RCC 7860 (cell line): ENCODE results near the gene GLA.

ENCODE experiments used
- DNase-seq: peaks from one replicate; pipeline ENCODE4 v3.0.0-alpha.2; 2015; ENCODE audit warnings: low spot score
- FAIRE-seq: peaks from 2 replicates; lab custom pipeline; 2012; peaks lifted over from hg19 to GRCh38; lab: Jason Lieb, UNC

Gene GLA

DNA sequence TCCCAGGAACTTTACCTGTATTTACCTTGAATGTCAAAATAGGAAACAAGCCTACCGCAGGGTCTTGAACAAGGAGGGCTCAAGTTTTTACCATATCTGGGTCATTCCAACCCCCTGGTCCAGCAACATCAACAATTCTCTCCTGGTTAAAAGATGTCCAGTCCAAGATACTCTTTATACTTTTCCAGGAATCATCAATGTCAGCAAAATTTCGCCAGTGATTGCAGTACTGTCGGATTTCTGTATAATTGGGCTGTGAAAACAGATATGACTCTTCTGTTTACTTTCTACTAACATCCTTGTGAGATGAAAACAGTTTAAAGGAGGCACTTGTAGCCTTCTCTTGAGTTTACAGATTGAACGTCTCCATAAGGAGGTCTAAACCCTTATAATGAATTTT lies 9.0 kb downstream of the GLA start:
- FAIRE-seq (no peak), DNase-seq (no peak)

DNA sequence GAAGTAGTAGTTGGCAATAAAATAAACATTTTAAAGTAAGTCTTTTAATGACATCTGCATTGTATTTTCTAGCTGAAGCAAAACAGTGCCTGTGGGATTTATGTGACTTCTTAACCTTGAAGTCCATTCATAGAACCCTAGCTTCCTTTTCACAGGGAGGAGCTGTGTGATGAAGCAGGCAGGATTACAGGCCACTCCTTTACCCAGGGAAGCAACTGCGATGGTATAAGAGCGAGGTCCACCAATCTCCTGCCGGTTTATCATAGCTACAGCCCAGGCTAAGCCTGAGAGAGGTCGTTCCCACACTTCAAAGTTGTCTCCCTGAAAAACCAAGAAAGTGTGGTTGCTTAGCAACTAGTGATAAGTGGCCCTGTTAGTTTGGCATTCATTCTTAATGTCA lies 9.9 kb downstream of the GLA start:
- FAIRE-seq (no peak), DNase-seq (no peak)

DNA sequence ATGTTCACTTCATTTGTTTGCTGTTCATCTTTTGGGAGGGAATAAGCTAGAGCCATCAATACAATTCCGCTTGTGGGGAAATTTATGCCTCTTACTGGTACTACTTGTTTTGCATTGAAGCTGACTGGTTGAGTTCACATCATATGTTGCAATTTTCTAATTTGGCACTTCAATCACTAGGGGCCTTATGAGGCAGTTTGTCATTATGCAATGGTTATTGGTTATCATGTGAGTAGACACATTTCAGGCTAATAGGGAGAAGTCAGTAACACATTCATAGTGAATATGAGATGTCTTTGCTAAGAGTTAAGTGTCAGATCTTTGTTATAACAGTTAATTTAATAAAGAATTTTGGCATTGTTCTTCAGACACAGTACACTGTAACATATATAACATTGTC lies 11.9 kb downstream of the GLA start:
- DNase-seq (no peak), FAIRE-seq (no peak)

DNA sequence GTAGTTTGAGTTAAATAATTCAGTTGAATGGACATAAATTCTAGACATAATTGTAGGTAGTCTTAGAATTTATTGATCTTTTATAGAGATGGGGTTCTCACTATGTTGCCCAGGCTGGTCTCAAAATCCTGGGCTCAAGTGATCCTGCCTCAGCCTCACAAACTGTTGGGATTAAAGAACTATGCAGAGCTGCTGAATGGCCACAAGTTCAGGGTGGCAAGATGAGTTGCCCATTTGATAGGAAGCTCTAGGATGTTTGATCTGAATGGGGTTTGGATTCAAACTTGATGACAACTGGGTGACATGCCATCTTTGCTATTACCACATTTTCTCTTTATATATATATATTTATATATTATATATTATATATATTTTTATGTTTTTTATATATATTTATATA lies 13.4 kb downstream of the GLA start:
- no peak for DNase-seq
- no peak for FAIRE-seq

DNA sequence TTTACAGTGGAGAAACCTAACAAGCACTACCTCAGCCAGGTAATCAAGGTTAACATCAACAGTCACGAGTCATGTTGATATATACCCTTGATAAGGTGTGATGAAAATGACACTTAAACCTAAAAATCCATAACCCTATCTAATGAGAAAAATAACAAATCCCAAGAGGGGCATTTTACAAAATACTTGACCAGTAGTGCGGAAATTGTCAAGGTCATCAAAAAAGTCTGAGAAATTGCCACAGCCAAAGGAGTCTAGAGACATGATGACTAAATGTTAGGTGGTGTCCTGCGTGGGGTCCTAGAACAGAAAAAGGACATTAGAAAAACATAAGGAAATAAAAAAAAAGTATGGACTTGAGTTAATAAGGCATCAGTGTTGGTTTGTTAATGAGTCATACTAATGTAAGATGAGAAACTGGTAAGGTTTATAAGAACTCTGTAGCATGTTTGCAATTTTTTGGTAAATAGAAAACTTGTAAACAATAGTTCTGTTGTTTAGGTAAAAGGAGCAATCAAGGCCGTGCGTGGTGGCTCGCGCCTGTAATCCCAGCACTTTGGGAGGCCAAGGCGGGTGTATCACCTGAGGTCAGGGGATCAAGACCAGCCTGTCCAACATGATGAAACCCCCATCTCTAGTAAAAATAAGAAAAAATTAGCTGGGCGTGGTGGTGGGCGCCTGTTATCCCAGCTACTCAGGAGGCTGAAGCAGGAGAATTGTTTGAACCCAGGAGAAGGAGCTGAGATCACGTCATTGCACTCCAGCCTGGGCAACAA lies 14.0 kb downstream of the GLA start:
- FAIRE-seq: no peak
- DNase-seq: peak; percentile 6

DNA sequence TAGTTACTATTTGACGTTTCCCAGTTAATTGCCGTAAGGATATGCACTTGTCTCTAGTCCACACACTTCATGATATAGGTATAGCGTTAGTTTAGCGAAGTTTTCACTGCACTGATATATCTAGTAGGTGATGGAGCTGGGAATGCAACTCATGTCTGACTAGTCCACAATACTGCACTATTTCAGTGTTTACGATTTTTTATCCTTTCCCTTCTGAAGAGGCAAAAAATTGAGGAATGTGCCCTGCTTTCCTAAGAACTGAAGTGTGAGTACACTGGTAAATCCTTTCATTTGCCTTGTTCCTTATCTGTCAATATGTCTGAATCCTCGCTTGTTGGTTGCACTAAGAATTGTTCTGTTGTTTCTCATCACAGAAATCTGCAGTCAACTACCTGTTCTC lies 15.9 kb downstream of the GLA start:
- no peak for FAIRE-seq
- DNase-seq: no peak

DNA sequence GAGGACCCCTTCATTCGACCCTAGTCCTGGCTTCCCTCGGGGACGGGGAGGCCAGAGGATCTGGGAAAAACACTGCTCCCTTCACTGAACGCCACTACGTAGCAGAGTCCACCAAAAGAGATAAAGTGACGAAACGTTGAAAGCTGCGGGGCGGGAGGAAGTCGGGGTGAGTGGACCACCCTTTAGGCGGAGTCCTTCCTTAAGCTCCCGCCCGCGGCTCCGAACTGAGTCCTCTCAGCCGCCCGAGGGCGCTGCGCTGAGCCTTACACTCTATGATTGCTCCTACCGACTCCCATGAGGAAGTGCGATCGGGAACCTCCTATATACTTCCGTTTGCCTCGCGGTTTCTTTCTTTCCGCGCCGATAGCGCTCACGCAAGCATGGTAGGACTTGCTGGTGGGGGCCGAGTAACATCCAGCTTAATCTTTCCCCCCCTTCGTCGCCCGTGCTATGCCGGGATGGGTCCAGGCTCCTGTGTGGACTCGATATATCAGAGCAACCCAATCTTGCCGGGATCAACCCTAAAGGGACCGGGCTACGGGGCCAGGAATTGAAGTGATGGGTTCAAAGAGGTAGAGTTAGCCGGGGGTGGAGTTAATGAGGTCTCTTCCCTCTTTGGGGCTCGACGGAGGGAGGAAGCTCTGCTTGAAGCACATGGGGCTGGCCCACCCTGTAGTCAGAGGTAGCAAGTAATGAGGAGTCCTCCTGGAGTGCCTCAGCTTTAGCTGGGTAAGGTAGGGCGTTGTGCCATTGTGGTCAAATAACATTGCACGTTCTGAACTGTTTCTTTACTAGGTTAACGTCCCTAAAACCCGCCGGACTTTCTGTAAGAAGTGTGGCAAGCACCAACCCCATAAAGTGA lies 16.8 kb downstream of the GLA start, which contains the start of gene RPL36A:
Gene RPL36A, plus strand, starts transcription at position 348 of the 862 bp plus-strand sequence. Its CDS starts 33 bp downstream, at position 381.
- FAIRE-seq (peak; percentile 42), DNase-seq (peak; percentile 81)

DNA sequence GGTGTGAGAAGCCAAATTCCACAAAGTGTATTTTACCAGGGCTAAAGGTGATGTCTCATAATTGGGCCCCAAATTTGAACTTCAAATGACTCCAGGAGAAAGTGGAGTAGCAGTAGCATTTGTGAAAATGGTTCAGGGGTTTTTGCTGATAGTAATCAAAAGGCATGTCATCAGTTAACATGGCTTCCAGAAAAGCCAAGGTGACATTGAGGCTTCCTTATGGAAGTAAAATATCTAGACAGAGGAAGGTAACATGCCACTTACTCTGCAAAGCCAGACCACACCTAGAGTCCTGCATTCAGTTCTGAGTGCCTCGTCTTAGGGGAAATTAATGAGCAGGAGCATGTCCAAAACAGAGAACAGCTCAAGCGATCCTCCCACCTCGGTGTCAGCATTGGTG lies 19.1 kb downstream of the GLA start:
- no peak for FAIRE-seq
- no peak for DNase-seq

DNA sequence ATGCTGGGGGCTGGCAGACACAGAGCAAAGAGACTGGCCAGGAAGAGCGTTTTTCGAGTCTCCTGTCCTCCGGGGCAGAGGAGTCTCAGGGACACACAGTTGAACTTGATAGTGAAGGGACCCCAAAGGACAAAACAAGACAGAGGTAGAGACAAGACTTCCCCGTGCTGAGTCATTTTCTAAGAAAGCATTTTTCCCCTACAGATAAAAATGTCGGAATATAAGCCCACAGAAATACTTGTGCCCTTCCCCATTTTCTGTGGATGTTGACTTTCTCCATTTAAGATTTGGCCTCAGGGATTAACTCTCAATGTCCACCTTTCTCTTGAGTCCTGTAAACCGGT lies 21.2 kb downstream of the GLA start:
- FAIRE-seq (no peak), DNase-seq (no peak)

DNA sequence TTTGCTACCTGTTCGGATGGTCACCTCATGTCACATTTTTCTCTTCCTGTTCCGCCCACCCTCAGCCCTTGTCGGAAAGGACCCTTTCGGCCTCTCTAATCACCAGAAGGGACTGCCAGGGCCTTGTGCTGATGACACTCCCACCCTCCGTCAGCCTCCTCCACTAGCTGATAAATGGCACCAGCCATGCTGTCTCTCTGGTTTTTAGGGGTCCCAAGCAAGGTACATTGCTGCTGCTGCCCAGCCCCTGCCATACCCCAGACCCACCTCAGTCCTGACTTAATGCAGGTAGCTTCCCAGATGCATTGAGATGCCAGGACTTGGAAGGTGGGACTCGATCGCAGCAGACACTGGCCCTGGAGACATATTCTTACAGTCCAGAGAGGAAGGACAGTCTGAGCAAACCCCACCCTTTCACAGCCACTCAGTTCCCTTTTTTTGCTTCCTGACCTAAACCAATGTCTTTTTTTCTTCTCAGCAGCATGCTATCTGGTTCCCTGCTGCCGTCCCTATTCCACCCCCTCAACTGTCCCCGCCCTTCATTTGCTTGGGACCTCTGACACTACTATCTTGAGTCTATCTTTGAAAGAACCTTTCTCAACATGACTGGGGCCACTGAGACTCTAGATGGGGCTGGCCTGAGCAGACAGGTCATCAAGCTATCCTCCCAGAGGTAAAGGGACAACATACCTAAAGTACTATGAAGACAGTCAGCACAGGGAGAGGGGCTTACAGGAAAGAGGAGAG lies 21.8 kb downstream of the GLA start, which contains the start of gene BTK:
Gene BTK, minus strand, starts transcription at position 397 of the 747 bp plus-strand sequence. CDS start 10,907 bp downstream, outside the sequence.
- no peak for DNase-seq
- no peak for FAIRE-seq

DNA sequence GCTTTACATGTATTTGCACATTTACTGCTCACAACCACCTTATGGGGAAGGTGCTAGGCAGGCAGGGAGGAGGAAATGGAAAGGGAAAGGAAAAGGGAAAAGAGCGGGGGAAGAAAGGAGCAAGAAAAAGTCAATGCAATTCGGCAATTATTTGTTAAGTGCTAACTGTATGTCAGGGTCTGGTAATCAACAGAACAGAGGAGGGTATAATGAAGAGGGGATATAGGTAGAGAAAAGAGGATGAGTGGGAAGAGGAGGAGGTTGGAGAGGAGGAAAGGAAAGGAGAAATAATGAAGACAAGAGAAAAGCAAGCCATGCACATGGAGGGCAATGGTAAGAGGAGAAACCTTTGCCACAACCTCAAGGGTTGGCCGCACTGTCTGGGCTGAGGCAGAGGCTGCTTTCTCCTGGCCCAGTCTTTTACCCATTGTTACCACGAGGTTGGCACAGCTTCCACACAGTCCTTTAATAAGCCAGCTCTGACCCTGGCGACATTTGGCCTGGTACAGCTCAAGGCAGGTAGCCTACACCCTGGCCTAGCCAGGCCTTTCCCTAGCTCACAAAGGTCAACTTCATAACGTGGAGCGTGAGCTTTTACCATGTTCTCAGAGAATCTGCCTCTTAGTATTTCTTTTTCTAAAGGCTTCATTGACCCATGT lies 22.6 kb downstream of the GLA start:
- FAIRE-seq: no peak
- DNase-seq: no peak

DNA sequence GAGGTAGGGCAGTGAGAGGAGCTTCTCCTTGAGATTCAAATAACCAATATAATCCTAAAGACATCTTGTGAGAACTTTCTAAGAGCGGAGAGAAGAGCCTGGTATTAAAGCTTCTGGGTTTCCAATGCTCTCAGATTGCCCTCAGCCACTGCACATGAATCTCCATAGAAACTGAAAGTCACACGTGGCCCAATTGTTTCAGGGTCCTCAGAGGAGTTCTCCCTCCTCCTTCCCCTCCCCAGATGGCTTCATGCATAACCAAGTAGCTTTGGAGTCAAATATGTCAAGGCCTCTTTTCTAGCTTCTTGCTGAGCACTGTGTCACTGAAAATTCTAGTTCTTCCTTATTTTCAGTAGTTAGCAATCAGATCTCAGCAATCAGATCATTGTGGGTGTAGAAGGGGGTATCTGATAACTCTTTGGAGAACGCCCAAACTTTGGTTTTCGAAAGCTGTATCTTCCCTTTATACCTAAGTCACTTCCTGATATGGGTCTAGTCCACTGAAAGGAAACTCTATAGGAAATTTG lies 24.0 kb downstream of the GLA start:
- FAIRE-seq (no peak), DNase-seq (no peak)

DNA sequence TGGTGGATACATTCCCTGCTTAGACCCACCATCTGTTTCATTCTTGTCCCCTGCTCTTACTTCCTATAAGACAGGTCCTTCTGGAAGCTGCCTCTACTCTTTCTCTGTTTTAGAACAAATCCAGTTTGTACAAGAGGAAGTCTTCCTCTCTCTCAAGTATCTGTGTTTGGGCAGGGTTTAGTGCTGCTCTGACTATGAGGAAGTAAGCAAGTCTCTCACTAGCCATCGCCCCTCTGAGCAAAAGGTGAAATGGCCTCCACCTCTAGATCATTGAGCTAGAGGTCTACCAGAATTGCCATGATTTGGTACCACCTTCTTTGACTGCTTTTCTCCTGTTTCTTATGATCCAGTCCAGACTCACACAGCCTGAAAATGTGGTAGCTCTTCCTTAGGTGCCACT lies 30.2 kb downstream of the GLA start:
- DNase-seq (no peak), FAIRE-seq (no peak)

DNA sequence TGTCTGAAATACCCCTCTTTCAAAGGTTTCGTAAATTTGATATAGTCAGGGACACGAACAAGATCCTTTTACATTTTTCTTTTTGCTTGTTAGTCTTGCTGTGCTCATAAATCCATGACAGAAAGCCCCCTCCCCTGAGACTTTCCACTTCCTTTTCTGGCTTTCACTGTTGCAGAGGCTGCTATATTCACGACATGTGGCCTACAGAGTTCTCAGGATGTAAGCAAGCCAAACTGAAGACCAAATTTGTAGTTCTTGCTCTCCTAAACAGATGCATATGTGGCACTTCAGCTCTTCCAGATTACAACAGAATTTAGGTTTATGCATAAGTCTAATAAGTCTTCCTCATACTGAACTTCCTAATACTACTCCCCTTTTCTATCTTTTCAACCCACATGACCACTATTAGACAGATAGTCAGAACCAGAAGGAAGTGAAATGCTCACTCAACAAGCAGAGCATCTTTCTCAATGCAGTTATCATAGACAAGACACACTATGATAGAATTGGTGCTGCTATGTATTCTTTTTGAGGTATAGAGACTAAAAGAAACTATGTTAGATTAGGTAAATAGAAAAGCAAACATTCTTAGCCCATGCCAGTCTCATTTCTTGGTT lies 36.7 kb downstream of the GLA start:
- FAIRE-seq (no peak), DNase-seq (no peak)

DNA sequence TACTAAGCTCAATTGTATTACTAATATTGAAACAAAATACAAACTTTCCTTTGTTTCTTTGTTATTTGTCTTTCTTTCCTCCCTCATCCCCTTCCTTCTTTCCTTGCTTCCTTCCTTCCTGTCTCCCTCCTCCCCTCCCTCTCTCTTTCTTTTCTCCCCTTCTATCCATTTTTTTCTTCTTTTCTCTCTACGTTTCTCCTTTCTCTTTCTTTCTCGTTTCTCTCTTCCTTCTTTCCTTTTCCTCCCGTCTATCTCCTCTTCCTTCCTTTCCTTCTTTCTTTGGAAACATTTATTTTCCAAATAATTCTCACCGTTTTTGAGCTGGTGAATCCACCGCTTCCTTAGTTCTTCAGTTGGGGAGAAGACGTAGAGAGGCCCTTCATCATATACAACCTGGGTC lies 38.0 kb downstream of the GLA start:
- FAIRE-seq: no peak
- DNase-seq: no peak

DNA sequence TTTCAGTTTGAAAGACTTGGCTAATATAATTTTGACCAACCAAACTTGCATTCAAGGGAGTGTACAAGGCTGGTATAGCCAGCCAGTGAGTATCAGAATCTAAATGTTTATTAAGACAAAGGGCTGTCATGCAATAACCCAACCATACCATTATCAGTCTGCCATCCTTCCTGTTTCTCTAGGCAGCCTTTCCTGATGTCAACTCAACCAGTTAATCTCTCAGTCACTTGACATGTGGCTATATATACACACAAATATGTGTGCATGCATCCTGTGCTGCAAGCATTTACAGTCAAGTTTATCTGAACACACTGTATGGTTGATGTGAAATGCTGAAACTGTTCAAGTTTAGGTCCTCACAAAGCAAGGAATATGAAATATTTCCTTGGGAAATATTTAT lies 38.9 kb downstream of the GLA start:
- FAIRE-seq: no peak

DNA sequence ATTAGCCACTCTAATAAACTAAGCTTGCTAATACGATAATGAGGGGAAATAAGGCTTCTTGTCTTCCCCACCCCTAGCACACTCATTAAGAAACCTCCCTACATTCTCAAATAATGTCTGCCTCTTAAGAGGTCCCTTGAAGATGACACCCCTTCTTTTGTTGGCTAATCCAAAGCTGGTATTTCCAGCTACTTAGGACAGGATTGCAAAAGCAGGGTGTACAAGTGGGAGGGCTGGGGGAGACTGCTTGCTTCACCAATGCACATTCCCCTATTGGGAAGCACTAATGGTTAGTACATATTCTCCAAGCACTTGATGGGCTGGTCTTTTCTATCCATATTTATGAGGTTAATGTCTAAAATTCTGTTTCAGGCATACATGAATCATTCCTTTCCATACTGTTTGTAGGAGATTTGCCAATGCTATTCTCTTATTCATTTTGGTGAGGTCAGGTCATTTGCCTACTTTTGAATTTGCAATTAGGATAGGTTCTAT lies 42.4 kb downstream of the GLA start:
- FAIRE-seq (no peak), DNase-seq (no peak)

More for the DNA sequence above, 38.9 kb downstream of the GLA start:
- DNase-seq: no peak

DNA sequence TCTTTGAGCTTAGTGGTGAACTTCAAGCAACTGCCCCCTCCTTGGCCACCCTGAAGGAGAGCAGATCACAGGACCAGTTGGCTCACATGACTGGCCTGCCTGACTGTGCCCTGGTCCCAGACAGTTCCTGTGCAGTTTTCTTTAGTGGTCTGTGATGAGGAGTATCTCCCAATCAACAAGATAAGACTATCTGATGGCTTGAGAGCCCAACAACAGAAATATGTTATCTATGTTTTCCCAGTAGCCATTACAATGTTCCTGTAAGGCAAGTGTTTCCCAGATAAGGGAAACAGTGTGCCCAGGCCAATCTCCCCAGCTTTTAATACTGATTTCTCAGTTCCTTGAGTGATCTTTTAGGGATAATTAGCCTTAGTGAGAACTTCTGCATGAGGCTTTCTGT lies 45.0 kb downstream of the GLA start:
- FAIRE-seq (no peak), DNase-seq (no peak)

DNA sequence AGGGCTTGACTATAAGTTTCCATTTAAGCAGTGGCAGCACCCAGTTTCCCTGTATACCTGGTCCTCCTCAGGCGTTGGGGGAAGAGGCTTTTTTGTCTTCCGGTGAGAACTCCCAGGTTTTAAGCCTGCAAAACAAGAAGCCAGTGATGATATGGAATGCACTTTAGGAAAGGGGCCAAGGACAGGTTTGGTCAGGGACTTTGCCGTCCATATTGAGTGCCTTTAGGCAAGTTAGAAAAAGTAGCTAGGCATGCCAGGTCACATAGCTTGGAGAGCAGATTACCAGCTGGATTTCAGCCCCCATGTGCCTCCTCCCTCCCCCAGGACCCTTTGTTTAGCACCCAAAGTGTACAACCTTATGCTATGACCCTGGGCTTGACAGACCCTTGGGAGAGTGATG lies 45.6 kb downstream of the GLA start:
- no peak for DNase-seq
- FAIRE-seq: no peak

DNA sequence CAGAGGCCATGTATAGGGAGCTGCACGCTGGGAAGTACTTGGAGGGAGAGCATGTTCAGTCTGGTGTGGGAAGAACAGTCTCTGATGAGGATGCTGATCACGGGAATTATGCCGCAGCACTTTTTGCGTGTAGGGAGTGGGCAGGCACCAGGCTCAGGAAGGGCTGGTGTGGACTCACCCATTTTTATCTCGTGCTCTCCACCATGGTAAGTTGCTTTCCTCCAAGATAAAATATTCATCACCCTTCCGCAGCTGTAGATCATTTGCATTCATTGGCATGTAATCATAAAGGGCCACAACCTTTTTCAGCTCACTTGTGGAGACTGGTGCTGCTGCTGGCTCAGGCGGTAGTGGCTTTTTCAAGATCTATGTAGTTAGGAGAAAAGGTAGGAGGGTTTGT lies 47.3 kb downstream of the GLA start:
- FAIRE-seq (no peak), DNase-seq (no peak)
